HepG2 (cell line): ENCODE measurements around the gene TP53TG5. TPM values are rescaled to one million over a fixed set of nuclear protein-coding genes. Genes with fewer than 3 reads are reported as not detected.

Experiments
- ARHGAP35 ChIP-seq: sonication (generic); formaldehyde crosslinking; IDR thresholded peaks from 2 replicates; pipeline ENCODE4 v1.9.0; 2022; ENCODE audit warnings: mild to moderate bottlenecking, inconsistent platforms, moderate library complexity, missing genetic modification reagents, borderline replicate concordance
- ERF ChIP-seq: IDR thresholded peaks from 2 replicates; pipeline ENCODE4 v1.6.1; 2018; ENCODE audit warnings: missing biosample characterization, missing genetic modification reagents
- LBX2 ChIP-seq: sonication (generic); formaldehyde crosslinking; IDR thresholded peaks from 2 replicates; pipeline ENCODE4 v1.5.0; 2020; ENCODE audit warnings: missing genetic modification reagents, mild to moderate bottlenecking, borderline replicate concordance
- NONO ChIP-seq, 2 experiments: fragments of 450-650 bp in 1 of 2; sonication (generic) in 1 of 2; formaldehyde crosslinking in 1 of 2; IDR thresholded peaks in 1 of 2; conservative IDR thresholded peaks in 1 of 2; 2 replicates each; pipeline versions ENCODE4 v1.6.1 to v1.8.0; 2017 to 2022; ENCODE audit warnings: mild to moderate bottlenecking in 1 of 2, missing genetic modification reagents in 1 of 2, moderate library complexity in 1 of 2
- NRL ChIP-seq: sonication (generic); formaldehyde crosslinking; IDR thresholded peaks from 2 replicates; pipeline ENCODE4 v1.5.0; 2020; ENCODE audit warnings: missing genetic modification reagents, mild to moderate bottlenecking, moderate library complexity, borderline replicate concordance
- POLR2AphosphoS2 ChIP-seq: IDR thresholded peaks from 2 replicates; pipeline ENCODE4 v1.6.1; 2011; ENCODE audit warnings: low read depth, low read length, improper control_type of control experiment
- PRMT3 ChIP-seq: sonication (generic); formaldehyde crosslinking; IDR thresholded peaks from 2 replicates; pipeline ENCODE4 v1.8.1; 2022; ENCODE audit warnings: low read depth, mild to moderate bottlenecking, moderate library complexity, missing genetic modification reagents, borderline replicate concordance
- RBM39 ChIP-seq: fragments of 200-400 bp; formaldehyde crosslinking; IDR thresholded peaks from one replicate; pipeline ENCODE4 v1.6.1; 2018; ENCODE audit warnings: antibody characterized with exemption, mild to moderate bottlenecking, low read depth, low read length; ENCODE audit not compliant: poor library complexity, severe bottlenecking
- REPIN1 ChIP-seq: sonication (generic); formaldehyde crosslinking; IDR thresholded peaks from 2 replicates; pipeline ENCODE4 v1.8.0; 2022; ENCODE audit warnings: missing genetic modification reagents, low read depth, mild to moderate bottlenecking, borderline replicate concordance
- SP140L ChIP-seq: sonication (generic); formaldehyde crosslinking; IDR thresholded peaks from 2 replicates; pipeline ENCODE4 v1.4.0; 2020; ENCODE audit warnings: missing genetic modification reagents, borderline replicate concordance
- STAT5B ChIP-seq: sonication (generic); formaldehyde crosslinking; IDR thresholded peaks from 2 replicates; pipeline ENCODE4 v1.4.0; 2020; ENCODE audit warnings: missing genetic modification reagents
- ZFP36L1 ChIP-seq: sonication (generic); formaldehyde crosslinking; IDR thresholded peaks from 2 replicates; pipeline ENCODE4 v1.8.0; 2022; ENCODE audit warnings: mild to moderate bottlenecking, missing genetic modification reagents, moderate library complexity
- ZFX ChIP-seq: sonication (generic); formaldehyde crosslinking; IDR thresholded peaks from 2 replicates; pipeline ENCODE4 v1.4.0; 2020; ENCODE audit warnings: mild to moderate bottlenecking, low read depth, missing genetic modification reagents, moderate library complexity
- ZIK1 ChIP-seq: sonication (generic); formaldehyde crosslinking; IDR thresholded peaks from 2 replicates; pipeline ENCODE4 v1.5.0; 2020; ENCODE audit warnings: mild to moderate bottlenecking, low read depth, missing genetic modification reagents, borderline replicate concordance
- ZNF138 ChIP-seq: sonication (generic); formaldehyde crosslinking; IDR thresholded peaks from 2 replicates; pipeline ENCODE4 v1.5.0; 2020; ENCODE audit warnings: mild to moderate bottlenecking, low read depth, missing genetic modification reagents
- ZNF230 ChIP-seq: sonication (generic); formaldehyde crosslinking; IDR thresholded peaks from 2 replicates; pipeline ENCODE4 v1.4.0; 2020; ENCODE audit warnings: mild to moderate bottlenecking, missing genetic modification reagents
- ZNF639 ChIP-seq: conservative IDR thresholded peaks from 2 replicates; pipeline ENCODE4 v1.6.1; 2018; ENCODE audit warnings: missing genetic modification reagents
- ZNF652 ChIP-seq: IDR thresholded peaks from 2 replicates; pipeline ENCODE4 v1.6.1; 2016; ENCODE audit warnings: low read depth, borderline replicate concordance
- ZNF660 ChIP-seq: sonication (generic); formaldehyde crosslinking; IDR thresholded peaks from 2 replicates; pipeline ENCODE4 v1.5.1; 2020; ENCODE audit warnings: mild to moderate bottlenecking, low read depth, missing genetic modification reagents, borderline replicate concordance
- ZNF747 ChIP-seq: sonication (generic); formaldehyde crosslinking; IDR thresholded peaks from 2 replicates; pipeline ENCODE4 v1.8.1; 2023; ENCODE audit warnings: missing genetic modification reagents, mild to moderate bottlenecking, borderline replicate concordance
- ZNF749 ChIP-seq: sonication (generic); formaldehyde crosslinking; IDR thresholded peaks from 2 replicates; pipeline ENCODE4 v1.8.0; 2022; ENCODE audit warnings: mild to moderate bottlenecking, missing genetic modification reagents, moderate library complexity, borderline replicate concordance
- ZNF879 ChIP-seq: sonication (generic); formaldehyde crosslinking; IDR thresholded peaks from 2 replicates; pipeline ENCODE4 v1.8.1; 2023; ENCODE audit warnings: missing genetic modification reagents
- polyA plus RNA-seq, 8 experiments: library from polyadenylated mRNA; depleted of rRNA in 3 of 8; stranded (reverse) in 7 of 8; unstranded in 1 of 8; fragments of >200 nt; fragmentation: Illumina TruSeq in 4 of 8; extraction: Trizol in 4 of 8; gene quantifications; 2 replicates each; pipeline versions ENCODE4 v1.2.1 to v1.2.3, GENCODE V29; 2011 to 2016; ENCODE audit warnings: low read depth in 4 of 8, missing spikeins in 1 of 8, mixed read lengths in 1 of 8; ENCODE audit not compliant: insufficient read depth in 1 of 8
- total RNA-seq, 5 experiments: library from RNA; depleted of rRNA; stranded (reverse); fragments of >200 nt; fragmentation: Illumina TruSeq; extraction: Trizol; gene quantifications; 2 replicates each; pipeline ENCODE4 v1.2.3, GENCODE V29; 2016; ENCODE audit warnings: low read depth in 1 of 5
- TF ChIP-seq, protein P1 (sequence below): sonication (generic); formaldehyde crosslinking; IDR thresholded peaks from 2 replicates; pipeline ENCODE4; 2020; ENCODE audit warnings: missing genetic modification reagents, mild to moderate bottlenecking, borderline replicate concordance

TP53TG5 gene
- total and polyA plus RNA-seq, 2 of the 13 experiments (the other 11 are each of a cell fraction or from before 2014, with no cell fraction given) = 0.11 TPM; not detected in 1

- TF ChIP-seq ZIK1 = peak; percentile 82
- TF ChIP-seq ZNF230 (CRISPR knock-in tag) = peak; percentile 6; the same call in 1 of the 2 replicates
- TF ChIP-seq ZFP36L1 (CRISPR knock-in tag) = peak; percentile 73
- TF ChIP-seq SP140L = no peak
- TF ChIP-seq LBX2 (CRISPR knock-in tag) = peak; percentile 84
- TF ChIP-seq NRL (CRISPR knock-in tag) = 0 out of 2 replicates have a peak, but pooled peaks have one; percentile 39
- TF ChIP-seq ZNF660 (CRISPR knock-in tag) = no peak
- TF ChIP-seq ZNF879 (CRISPR knock-in tag) = no peak
- no peak for TF ChIP-seq ZNF138 (CRISPR knock-in tag)
- peak; percentile 70 for TF ChIP-seq ZFX (CRISPR knock-in tag)
- TF ChIP-seq ARHGAP35 (CRISPR knock-in tag) = 0 out of 2 replicates have a peak, but pooled peaks have one; percentile 51
- TF ChIP-seq ZNF749 (CRISPR knock-in tag) = 0 out of 2 replicates have a peak, but pooled peaks have one; percentile 50
- TF ChIP-seq NONO (IDR thresholded peaks at IDR 0.05) = no peak
- TF ChIP-seq NONO (CRISPR knock-in tag; conservative IDR thresholded peaks at IDR 0.05) = peak; percentile 60
- peak; percentile 8; the same call in 1 of the 2 replicates for TF ChIP-seq ZNF652 (CRISPR knock-in tag)
- TF ChIP-seq, protein P1, sequence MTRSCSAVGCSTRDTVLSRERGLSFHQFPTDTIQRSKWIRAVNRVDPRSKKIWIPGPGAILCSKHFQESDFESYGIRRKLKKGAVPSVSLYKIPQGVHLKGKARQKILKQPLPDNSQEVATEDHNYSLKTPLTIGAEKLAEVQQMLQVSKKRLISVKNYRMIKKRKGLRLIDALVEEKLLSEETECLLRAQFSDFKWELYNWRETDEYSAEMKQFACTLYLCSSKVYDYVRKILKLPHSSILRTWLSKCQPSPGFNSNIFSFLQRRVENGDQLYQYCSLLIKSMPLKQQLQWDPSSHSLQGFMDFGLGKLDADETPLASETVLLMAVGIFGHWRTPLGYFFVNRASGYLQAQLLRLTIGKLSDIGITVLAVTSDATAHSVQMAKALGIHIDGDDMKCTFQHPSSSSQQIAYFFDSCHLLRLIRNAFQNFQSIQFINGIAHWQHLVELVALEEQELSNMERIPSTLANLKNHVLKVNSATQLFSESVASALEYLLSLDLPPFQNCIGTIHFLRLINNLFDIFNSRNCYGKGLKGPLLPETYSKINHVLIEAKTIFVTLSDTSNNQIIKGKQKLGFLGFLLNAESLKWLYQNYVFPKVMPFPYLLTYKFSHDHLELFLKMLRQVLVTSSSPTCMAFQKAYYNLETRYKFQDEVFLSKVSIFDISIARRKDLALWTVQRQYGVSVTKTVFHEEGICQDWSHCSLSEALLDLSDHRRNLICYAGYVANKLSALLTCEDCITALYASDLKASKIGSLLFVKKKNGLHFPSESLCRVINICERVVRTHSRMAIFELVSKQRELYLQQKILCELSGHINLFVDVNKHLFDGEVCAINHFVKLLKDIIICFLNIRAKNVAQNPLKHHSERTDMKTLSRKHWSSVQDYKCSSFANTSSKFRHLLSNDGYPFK (CRISPR knock-in tag) = peak; percentile 73; the same call in 1 of the 2 replicates
- TF ChIP-seq POLR2AphosphoS2 = no peak
- no peak for TF ChIP-seq REPIN1
- no peak; the same call in 1 of the 2 replicates for TF ChIP-seq ZNF639 (CRISPR knock-in tag)
- TF ChIP-seq ERF = peak; percentile 85; the same call in 1 of the 2 replicates
- no peak for TF ChIP-seq PRMT3 (CRISPR knock-in tag)
- TF ChIP-seq ZNF747 (CRISPR knock-in tag) = peak; percentile 86; the same call in 1 of the 2 replicates
- peak; percentile 87 for TF ChIP-seq RBM39
- TF ChIP-seq STAT5B (CRISPR knock-in tag) = no peak
Observed at GRCh38 chr20:45341939-45342854, 35.9 kb downstream of the TP53TG5 start (continued).
